Measurements from ENCODE around the gene GNG13.

Gene GNG13

DNA sequence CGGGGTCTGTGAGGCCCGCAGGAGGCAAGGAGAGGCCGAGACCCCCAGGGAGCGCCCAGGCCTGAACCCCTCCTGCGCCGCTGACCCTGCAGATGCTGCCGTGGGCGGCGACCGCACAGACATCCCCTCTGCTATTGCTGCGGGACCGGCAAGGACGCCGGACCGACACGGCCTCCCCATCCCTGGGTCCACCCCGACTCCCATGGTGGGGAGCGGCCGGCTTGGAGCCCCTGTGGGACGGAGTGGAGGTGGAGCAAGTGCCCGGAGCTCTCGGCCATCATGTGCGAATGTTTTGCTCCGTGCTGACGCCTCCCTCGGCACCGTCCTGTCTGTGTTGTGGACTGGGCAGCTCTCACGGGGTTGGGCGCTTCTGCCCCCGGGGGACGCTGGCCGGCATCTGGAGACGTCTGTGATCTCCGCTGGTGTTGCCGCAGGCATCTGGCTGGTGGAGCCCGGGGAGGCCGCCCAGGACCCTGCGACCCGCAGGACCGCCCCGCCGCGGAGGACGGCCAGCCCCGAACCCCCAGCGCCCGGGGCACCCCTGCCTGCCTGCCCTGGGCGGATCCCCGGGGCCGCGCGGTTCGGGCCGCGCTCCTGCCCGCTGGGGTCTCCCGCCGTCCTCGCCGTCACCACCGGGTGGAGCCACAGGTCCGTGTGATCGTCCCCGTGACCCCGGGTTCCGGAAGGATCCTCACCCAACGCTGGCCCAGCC is 12.8 kb upstream of the GNG13 start:
- no peak for DNase-seq

DNA sequence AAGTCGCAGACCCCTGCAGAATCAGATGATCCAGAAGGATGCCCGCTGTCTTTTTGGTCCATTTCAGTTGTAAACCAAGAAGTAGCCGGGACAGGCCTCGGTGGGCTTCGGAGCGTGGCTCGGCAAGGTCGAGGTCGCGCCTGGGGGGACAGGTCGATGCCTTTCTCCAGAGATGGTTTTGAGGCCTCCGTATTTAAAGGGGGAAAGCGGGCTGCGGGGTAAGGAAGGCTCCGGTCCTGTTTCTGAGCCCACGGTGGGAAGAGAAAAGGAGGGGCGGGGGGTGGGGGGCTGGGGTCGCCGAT is 7.5 kb upstream of the GNG13 start:
- DNase-seq = no peak

DNA sequence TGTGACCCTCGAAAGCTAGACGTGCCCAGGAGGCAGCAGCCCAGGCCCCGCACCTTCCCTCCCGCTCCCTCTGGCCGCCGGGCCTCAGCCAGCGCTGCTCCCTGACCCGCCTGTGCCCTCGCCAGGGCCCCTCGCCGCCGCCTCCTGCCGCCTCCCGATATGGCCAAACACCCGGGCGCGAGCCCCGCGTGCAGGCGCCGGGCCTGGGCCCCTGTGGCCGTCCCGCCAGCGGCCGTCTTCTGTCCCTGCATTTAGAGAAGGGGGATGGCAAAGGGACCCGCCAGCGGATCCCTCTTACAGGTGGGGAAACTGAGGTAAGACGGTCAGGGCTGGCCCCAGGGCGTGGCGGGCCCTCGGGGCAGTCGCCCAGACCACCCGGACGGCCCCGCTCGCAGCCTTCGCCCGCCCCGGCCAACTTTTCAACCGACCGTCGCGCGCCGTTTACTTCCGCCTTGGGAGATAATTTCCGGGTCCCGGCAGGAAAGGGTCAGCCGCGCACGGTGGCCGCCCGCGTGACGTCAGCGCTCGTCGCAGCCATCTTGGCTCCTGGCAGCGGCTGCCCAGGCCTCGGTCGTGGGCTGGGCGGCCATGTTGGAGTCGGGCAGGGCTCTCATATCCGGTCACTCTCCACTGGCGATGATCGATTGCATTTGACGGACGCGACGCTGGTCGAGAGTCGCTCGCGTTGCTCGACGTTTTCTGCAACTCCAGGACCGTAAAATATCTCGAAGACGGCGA is 7.0 kb upstream of the GNG13 start:
- no peak for DNase-seq

DNA sequence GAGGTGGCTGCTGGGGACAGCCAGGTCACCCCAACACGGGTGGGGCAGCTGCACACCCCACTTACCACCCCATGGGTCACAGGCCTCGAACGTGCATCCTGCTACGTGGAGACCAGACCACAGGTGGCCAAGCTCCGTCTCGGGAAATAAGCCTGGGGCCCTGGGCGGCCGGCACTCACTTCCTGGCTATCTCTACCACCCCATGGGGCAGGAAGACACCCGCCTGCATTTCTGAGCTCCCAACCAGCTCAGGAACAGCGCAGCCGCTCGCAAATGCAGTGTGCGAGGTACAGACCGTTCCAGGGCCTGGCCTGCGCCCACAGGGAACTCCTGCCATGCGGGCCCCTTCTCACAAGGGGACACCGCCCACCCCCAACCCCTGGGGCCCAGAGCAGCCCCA is 4.9 kb upstream of the GNG13 start:
- no peak for DNase-seq

DNA sequence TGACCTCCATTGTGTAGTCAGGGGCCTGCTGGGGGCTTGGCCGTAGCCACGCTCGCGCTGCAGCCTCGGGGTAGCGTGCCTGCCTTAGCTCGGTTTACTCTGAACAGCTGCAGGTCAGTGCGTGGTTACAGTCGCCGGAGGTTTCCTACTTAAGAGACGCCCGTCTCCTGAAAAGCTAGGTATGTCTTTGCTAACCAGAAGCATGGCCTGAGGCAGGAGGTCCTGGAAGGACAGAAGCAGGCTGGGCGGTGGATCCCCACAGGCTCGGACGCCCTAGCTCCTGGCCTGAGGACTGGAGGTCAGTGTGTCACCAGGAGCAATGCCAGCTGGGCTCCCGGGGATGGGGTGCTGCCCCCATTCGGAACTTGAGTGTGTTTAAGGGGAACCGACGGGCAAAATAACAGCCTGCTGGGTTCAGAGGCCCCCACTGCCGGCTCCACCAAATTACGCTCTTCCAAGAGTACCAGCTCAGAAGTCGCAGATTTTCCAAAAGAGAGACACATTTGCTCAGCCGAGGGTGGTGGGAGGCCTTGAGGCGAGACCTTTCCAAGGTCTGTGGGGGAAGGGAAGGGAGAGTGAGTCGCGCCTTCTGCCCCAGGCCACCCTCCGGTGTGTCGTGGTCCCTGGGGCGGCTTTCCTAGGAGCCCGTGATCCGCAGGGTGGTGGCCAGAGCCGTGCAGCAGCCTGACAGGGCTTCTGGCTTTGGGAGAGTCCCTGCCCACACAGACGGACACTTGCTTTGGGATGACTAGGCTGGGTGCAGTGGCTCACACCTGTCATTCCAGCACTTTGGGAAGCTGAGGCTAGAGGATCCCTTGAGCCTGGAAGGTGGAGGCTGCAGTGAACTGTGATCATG is 3.9 kb upstream of the GNG13 start:
- DNase-seq = no peak

DNA sequence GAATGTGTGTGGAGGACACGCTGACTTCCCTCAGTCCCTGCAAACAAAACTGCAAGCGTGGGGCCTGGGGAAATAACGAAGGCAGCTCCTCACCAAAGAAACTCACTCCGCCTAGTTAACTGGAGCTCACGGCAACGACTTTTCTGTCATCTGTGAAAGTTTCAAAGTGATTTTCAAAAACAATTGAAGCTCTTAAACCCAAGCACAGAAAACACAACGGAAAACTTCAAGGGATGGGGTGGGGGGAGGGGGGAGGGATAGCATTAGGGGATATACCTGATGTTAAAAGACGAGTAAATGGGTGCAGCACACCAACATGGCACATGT is 3.2 kb upstream of the GNG13 start:
- no peak for DNase-seq

DNA sequence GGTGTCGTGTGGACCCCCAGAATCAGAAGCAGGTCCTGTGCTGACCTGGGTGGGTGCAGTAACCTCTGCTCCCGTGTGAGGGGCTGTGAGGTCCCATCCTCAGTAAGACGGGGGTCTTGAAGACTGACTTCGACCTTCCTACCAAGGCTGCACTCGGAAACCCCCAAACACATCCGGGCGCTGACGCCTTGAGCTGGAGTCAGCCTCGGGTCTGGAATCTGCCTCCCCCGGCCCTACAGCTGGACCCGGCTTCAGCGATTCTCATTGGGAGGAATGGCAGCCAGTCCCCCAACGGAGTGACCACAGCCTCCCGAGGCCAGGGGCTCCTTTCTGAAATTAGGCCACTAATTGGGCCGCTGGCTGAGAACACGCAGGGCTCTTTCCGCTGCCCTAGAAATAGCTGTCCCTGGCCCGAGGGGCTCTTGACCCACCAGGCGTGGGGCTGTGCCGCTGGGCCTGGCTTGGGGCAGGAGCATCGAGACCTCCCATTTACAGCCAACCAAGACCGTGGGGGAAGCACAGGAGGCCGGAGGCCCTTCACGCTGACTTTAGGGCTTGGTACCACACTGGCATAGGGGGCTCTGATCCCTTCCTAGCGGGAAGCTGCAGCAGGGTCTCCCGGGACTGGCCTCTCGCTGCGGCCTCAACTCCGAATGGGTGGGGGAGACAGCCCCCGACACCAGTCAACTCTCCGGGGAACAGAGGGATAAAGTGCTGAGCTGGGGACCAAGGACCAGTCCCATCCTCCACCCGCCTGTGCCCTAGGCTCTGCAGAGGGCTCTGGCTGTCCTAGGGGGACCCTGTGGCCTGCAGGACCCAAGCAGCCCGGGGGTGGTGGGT is 2.6 kb upstream of the GNG13 start:
- no peak for DNase-seq

DNA sequence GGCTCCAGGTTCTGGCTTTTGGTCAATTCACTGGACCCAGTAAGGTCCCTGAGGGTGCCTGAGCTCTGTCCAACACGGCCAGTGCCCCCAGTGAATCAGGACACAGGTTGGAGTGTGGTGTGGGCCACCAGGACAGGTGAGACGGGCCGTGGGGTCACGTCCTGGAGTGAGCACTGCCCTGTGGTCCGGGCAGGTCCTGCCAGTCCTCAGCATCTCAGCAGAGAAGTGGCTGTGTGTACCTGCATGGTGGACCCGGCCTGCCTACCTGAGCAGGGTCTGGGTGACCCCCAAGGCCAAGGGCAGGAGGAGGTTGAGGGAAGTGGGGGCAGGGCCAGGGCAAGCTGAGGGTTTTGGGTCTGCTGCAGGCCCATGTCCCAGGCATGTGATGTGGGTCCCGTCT is 1.9 kb upstream of the GNG13 start:
- DNase-seq = no peak

DNA sequence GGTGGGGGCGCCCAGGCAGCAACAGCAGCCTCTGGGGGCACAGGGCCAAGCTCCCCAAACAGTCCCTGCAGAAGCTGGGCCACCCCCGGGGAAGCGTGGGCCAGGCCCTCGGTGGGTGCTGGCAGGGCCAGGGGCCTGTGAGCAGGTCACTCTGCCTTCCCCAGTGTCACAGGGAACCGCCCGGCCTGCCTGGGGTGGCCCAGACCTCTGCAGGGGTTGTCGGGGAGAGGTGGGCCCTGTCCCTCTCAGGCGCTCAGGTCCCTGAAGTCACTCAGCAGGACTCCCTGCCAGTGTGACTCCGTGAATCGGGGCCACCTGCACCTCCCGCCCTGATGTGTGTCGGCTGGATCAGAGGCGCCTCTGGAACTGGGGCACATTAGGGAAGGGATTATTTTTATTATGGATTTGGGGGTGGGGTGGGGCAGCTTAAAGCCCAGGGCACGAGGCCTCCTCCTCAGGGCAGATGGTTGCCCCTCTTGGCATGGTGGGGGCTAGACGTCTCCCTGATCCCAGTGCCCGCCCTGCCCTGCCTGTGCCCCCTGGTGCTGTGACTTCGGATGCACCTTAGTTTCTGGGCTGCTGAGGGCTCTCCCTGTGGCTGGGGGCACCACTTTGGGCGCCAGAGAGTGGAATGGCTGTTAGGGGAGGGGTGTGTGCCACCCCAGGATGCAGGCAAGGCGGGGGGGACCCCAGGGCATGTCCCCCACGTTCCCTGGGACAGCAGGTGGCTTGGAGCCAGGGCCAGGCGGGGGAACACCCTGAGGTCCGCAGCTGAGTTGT is 1.2 kb upstream of the GNG13 start:
- DNase-seq = no peak

DNA sequence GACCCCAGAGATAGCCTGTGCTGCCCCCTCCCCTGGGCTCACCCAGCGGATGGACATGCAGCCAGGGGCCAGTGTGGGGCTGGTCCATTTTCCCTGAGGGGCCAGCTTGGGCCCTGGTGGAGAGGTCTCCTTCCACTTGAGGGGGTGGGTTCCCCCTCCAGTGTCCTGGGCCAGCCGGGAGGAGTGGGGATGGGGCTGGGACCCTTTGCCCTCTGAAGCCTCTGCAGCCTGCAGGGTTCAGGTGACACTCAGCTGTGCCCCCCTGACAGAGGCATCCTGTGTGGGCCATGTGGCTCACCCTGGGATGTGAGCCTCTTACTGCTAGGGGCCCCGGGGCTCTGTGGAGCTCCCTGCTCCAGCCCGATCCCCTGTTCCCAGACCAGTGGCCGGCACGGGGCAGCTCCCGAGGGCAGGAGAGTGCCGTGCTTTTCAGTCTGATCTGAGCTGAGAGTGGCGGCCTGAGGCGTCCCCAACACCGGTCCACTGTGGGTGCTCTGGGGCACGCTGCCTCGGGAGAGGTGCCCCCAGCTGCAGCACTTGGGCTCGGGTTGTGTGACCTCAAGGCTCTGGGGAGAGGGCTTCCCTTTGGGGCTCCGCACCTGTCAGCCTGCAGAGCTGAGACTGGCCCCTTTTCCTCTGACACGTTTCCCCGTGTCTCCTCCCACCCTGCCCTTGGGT is 439 bp upstream of the GNG13 start:
- DNase-seq = no peak

DNA sequence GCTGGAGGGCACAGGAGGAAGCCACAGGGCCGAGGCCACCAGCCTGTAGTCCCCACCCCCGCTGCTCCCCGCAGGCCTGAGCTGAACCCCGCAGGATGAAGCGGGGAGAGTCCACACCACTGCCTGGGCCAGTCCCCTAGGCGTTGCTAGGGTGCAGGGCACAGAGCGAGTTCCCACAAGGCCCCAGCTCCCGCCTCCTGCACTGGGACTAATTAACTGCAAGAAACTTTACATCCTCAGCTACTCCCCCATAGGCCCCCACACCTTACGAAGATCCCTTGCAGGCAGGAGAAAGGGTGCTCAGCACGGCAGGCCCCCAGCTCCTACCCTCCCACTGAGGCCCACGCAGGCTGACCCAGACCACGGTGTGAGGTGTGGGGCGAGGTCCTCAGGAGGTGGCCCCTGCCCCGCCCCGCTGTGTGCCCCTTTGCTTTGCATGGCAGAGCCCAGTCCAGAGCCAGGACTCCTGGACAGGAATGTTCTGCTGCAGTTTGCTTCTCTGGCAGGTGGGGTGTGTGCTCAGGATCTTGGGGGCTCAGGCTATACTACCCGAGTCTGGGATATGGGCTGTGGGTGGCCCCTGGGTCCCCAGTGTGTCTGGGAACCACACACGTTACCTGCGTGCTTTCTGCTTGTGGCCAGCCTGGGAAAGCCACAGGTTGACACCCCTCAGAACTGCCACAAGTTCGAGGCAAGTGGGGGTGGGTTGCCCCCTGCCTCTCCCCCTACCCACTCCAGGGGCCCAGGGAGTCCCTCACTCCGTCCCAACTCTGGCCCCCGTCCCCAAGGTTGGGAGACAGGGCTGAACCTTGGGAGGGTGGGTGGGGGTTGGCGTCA is 1.2 kb downstream of the GNG13 start:
- no peak for DNase-seq

DNA sequence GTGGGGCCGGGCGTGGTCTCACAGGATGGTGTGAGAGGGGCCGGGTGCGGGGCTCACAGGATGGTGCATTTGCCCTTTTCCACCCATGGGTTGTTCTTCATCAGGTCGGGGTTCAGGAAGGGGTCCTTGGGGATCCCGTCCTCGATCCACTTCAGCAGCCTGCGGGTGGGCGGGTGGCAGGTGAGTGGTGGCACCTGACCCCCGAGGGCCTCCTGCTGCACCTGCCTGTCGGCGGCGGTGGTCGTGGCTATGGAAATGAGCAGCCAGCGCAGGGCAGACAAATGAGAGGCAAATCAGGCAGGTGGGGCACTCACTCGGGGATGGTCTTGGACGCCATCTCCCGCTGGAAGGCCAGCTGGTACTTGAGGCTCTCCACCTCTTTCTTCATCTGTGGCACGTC is 1.9 kb downstream of the GNG13 start:
- DNase-seq = no peak

DNA sequence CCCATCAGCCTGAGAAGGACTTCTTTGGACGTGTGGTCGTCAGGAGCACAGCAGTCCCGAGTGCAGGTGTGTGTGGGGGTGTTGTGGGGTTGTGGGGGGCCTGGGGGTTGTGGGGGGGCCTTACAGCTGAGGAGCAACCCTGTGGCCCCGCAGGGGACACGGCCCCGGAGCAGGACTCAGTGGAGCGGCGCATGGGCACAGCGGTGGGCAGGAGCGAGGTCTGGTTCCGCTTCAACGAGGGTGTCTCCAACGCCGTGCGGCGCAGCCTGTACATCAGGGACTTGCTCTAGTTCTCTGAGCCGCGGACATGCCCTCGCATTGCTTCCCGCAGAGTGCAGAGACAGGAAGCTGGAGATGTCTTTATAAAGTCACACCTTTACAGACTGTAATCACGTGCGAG is 2.8 kb downstream of the GNG13 start:
- DNase-seq = no peak

DNA sequence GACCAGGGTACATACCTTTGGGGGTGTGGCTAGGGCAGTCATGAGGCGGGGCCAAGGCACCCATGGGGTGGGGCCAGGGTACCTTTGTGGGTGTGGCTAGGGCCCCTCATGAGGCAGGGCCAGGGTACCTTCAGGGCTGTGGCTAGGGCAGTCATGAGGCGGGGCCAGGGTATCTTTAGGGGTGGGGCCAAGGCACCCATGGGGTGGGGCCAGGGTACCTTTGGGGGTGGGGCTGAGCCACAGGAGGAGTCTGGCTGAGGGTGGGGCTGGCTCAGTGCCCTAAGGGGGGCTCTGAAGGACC is 3.5 kb downstream of the GNG13 start:
- no peak for DNase-seq

DNA sequence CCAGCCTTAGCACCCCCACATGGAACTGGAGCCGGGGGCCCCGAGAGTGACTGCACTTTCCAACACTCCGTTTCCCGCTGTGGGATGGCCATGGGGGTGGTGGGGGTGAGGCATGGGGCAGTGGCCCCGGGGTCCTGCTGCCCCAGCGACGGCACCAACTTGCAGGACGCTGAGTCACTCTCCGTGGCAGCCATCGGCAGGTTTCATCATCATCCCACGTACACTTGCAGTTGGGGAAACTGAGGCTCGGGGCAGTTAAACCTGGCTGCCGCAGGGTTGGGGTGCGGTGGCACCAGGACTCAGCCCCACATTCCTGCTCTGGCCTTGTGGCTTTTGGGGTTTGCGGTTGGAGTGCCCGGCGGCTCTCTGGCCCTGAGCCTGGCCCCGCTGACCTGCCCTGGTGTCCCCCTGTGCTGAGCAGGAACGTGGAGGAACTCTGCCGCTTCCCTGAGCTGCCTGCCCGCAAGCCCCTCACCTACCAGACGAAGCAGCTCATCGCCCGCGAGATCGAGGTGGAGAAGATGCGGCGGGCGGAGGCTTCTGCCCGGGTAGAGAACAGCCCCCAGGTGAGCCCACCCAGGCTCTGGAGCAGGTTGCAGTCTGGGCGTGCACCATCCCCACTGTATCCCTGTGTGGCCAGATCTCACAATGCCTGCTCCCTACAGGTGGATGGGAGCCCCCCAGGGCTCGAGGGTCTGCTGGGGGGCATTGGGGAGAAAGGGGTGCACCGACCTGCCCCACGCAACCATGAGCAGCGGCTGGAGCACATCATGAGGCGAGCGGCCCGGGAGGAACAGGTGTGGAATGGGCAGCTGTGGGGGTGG is 4.0 kb downstream of the GNG13 start:
- DNase-seq = no peak

DNA sequence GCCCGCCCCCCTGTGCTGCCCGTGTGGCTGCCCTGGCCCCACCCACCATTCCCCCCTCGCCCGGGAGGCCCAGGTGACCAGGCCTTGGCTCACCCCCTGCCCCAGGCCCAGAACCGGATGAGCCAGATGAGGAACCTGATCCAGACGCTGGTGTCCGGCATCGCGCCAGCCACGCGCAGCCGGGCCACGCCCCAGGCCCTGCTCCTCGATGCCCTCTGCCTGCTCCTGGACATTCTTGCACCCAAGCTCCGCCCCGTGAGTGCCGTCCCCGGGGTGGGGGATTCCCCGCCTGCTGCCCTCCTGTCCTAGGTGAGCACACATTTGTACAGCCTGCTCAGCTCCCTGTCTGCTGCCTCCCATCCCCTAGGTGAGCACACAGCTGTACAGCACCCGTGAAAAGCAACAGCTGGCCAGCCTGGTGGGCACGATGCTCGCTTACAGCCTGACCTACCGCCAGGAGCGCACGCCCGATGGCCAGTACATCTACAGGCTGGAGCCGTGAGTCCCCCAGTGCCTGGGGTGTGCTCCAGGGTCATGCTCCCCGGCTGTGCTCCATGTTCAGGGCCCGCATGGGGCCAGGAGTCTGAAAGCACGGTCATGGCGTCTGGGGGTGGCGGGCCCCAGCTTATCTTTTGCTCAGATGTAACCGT is 4.8 kb downstream of the GNG13 start:
- no peak for DNase-seq

DNA sequence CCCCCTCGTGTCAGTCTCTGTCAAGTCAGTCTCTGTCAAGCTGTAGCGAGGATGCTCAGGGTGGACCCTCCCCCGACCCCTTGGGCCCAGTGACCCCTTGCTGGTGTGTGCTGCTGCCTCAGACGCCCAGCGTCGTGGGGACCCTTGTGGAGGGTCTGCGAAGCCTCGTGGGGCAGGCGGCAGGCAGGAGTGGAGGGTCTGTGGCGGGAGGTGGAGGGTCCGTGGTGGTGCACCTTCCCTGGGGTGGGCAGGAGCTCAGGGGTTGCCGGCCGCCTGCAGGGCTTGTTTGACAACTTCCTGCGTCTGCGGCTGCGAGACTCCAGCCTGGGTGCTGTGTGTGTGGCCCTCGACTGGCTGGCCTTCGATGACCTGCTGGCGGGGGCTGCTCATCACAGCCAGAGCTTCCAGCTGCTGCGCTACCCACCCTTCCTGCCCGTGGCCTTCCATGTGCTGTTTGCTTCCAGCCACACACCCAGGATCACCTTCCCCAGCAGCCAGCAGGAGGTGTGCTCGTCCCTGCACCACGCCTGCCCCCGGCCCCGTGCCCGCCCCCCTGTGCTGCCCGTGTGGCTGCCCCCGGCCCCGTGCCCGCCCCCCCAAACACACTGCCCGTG is 5.6 kb downstream of the GNG13 start:
- no peak for DNase-seq

DNA sequence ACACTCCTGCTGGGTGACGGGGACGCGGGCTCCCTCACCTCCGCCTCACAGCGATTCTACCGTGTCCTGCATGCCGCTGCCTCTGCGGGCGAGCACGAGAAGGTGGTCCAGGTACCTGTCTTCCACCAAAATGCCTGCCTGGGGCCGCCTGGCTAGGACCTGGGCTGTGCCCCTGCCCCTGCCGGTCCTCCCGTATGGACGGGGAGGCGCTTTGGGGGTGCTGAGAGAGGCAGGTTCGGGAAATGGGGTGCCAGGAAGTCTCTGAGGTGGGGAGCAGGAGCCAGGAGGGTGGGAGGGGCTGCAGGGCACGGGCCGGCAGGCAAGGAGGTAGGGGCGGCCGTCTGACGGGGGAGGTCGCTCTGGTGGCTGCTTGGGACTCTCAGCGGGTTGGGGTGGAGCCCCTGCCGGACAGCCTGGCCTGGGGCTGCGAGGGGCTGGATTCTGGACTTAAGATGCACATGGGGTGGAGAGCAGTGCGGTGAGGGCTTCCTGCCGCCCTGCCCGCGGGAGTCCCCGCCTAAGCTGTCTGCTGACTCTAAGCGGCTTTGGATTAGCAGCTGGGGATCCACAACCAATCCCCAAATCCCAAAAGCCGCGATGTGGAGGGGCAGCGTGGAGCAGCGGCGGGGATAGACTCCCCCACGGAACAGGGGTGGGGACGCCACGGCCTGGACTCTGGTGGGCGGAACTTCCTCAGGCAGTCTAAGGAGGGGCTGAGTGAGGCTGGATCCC is 6.3 kb downstream of the GNG13 start:
- no peak for DNase-seq

DNA sequence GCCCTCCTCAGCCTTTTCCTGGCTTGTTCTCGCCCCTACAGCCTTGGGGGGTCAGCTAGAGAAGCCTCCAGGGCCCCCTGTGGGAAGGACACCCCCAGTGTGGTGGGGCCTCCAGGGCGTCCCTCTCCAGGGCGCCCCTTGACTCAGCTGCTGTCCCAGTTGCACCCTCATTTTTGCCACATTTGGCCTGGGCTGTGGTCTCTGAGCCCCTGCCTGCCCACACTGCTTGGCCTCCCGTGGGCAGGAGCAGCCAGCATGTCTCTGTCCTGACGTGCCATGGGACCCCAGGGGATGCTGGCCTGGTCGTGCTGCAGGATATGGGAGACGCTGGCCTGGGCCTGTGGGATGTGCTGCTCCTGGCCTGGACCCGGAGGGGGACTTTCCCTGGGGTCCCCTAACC is 7.1 kb downstream of the GNG13 start:
- DNase-seq = no peak

Measured in KG1 (cell line).